ENCODE results near the gene ACTR8.

The ACTR8 gene

GRCh38 chr3:53833700-53834099, 48.3 kb downstream of the ACTR8 start:
- DNase-seq = peak; percentile 26

GRCh38 chr3:53833053-53833645, 48.8 kb downstream of the ACTR8 start:
- peak; percentile 34 for DNase-seq

- peak; percentile 45 for DNase-seq
Measured at GRCh38 chr3:53830944-53831343, 51.0 kb downstream of the ACTR8 start.

GRCh38 chr3:53829605-53830004, 52.3 kb downstream of the ACTR8 start:
- DNase-seq = peak; percentile 11

- no peak for DNase-seq
Measured at GRCh38 chr3:53828581-53828980, 53.4 kb downstream of the ACTR8 start.

- no peak for DNase-seq
Measured at GRCh38 chr3:53826048-53826447, 55.9 kb downstream of the ACTR8 start.

- peak; percentile 37 for DNase-seq
Measured at GRCh38 chr3:53824795-53825194, 57.2 kb downstream of the ACTR8 start.

GRCh38 chr3:53823956-53824657, 57.8 kb downstream of the ACTR8 start:
- peak; percentile 54 for DNase-seq

GRCh38 chr3:53823026-53823955, 58.7 kb downstream of the ACTR8 start:
- DNase-seq = peak; percentile 42

- DNase-seq = peak; percentile 27
Measured at GRCh38 chr3:53822331-53822741, 59.6 kb downstream of the ACTR8 start.

- DNase-seq = peak; percentile 48
Measured at GRCh38 chr3:53821631-53822121, 60.3 kb downstream of the ACTR8 start.

- peak; percentile 39 for DNase-seq
Measured at GRCh38 chr3:53820756-53821580, 61.0 kb downstream of the ACTR8 start.

- peak; percentile 23 for DNase-seq
Measured at GRCh38 chr3:53820084-53820483, 61.9 kb downstream of the ACTR8 start.

GRCh38 chr3:53819163-53819868, 62.6 kb downstream of the ACTR8 start:
- peak; percentile 18 for DNase-seq

GRCh38 chr3:53818221-53819162, 63.5 kb downstream of the ACTR8 start:
- DNase-seq = peak; percentile 43

- peak; percentile 44 for DNase-seq
Measured at GRCh38 chr3:53817809-53818208, 64.1 kb downstream of the ACTR8 start.

- peak; percentile 44 for DNase-seq
Measured at GRCh38 chr3:53817211-53817610, 64.7 kb downstream of the ACTR8 start.
